ENCODE results near the gene IFT172.

DNA sequence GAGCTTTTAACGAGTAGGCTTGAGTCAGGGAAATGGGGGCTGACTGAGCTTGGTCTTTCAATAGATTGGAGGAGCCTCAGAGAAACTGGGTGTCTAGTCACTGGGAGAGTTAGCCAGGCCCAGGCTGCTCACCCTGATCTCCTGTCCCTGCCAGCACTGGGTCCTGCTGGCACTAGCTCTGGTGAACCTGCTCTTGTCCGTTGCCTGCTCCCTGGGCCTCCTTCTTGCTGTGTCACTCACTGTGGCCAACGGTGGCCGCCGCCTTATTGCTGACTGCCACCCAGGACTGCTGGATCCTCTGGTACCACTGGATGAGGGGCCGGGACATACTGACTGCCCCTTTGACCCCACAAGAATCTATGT is 46.6 kb downstream of the IFT172 start:
- TF ChIP-seq, protein P1, sequence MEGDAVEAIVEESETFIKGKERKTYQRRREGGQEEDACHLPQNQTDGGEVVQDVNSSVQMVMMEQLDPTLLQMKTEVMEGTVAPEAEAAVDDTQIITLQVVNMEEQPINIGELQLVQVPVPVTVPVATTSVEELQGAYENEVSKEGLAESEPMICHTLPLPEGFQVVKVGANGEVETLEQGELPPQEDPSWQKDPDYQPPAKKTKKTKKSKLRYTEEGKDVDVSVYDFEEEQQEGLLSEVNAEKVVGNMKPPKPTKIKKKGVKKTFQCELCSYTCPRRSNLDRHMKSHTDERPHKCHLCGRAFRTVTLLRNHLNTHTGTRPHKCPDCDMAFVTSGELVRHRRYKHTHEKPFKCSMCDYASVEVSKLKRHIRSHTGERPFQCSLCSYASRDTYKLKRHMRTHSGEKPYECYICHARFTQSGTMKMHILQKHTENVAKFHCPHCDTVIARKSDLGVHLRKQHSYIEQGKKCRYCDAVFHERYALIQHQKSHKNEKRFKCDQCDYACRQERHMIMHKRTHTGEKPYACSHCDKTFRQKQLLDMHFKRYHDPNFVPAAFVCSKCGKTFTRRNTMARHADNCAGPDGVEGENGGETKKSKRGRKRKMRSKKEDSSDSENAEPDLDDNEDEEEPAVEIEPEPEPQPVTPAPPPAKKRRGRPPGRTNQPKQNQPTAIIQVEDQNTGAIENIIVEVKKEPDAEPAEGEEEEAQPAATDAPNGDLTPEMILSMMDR (IDR thresholded peaks at IDR 0.05; ENCODE audit: low read depth, low read length): no peak
- TF ChIP-seq POLR2A (IDR thresholded peaks at IDR 0.05; ENCODE audit: extremely low read depth, insufficient read length): no peak
- TF ChIP-seq, protein P2, sequence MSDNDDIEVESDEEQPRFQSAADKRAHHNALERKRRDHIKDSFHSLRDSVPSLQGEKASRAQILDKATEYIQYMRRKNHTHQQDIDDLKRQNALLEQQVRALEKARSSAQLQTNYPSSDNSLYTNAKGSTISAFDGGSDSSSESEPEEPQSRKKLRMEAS (IDR thresholded peaks at IDR 0.05; ENCODE audit: low read depth, low read length): no peak
- no peak for TF ChIP-seq MYC (IDR thresholded peaks at IDR 0.05; ENCODE audit: low read depth, low read length)
